Measurements from ENCODE around the gene ZNF496. TPM values are rescaled to one million over a fixed set of nuclear protein-coding genes. Genes with fewer than 3 reads are reported as not detected.

The ZNF496 gene
- total and polyA plus RNA-seq, 3 donors from 2014 or later = 45.0 to 71.1 (median 61.6) TPM

GRCh38 chr1:247330548-247331171 is 1.0 kb downstream of the ZNF496 start:
- Histone ChIP-seq H3K4me1 (peaks cover 40% of the 10 kb centered on the region), H3K9me3 (no peaks in the 10 kb centered on the region), H3K4me3 (peak overlapping the region; percentile 85 to 96), H3K27ac (peak overlapping the region; percentile 87 to 90), H3K27me3 (no peaks in the 10 kb centered on the region), H3K36me3 (ENCODE audit: low read depth, missing control alignments) (no peaks in the 10 kb centered on the region)
- no peak for TF ChIP-seq POLR2A (IDR thresholded peaks at IDR 0.05)
- TF ChIP-seq CTCF (IDR thresholded peaks at IDR 0.05) = no peak
- WGBS, 2 donors = 10 to 13% methylated on average over 16 to 37 of the region's 37 CpGs
- intact Hi-C loops (cut with DNase I; ENCODE audit: low total_unique reads) = no loop called here
- peak; percentile 48 for DNase-seq

- peaks cover 25% of the 10 kb centered on the region for H3K4me1 ChIP-seq
- intact Hi-C loops (cut with DNase I; ENCODE audit: low total_unique reads) = no loop called here
- 90 to 96% methylated on average over 18 to 24 of the region's 24 CpGs for WGBS, 2 donors
- no peak for DNase-seq
- no peaks in the 10 kb centered on the region for H3K36me3 ChIP-seq (ENCODE audit: low read depth, missing control alignments)
- no peak overlapping the region for H3K4me3 ChIP-seq
- no peak overlapping the region for H3K27ac ChIP-seq
- no peaks in the 10 kb centered on the region for H3K9me3 ChIP-seq
- no peaks in the 10 kb centered on the region for H3K27me3 ChIP-seq
- no peak for TF ChIP-seq POLR2A (IDR thresholded peaks at IDR 0.05)
- no peak for TF ChIP-seq CTCF (IDR thresholded peaks at IDR 0.05)
Measured at GRCh38 chr1:247329097-247329617, 2.5 kb downstream of the ZNF496 start.

DNA sequence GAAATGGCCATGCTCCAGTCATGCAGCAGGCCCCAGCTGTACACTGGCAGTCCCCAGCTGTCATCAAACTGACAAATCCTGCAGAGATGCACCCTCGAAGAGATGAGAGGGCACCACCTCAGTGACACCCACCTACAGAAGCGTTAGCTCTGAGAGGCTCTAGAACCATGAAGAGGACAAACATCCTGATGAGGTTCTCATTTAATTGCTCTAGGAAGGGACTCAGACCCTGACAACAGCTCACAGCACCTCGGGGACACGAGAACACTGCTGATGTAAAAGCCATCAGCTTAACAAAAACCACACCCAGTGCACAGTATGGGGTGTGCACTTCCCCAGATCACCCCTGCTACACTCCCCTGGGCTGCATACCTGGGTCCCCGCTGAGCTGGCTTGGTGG is 3.4 kb downstream of the ZNF496 start:
- DNase-seq = no peak
- no peak for TF ChIP-seq CTCF (IDR thresholded peaks at IDR 0.05)
- TF ChIP-seq POLR2A (IDR thresholded peaks at IDR 0.05) = no peak
- Histone ChIP-seq H3K27me3 (no peaks in the 10 kb centered on the region), H3K9me3 (no peaks in the 10 kb centered on the region), H3K4me1 (peaks cover 16% of the 10 kb centered on the region), H3K36me3 (ENCODE audit: low read depth, missing control alignments) (no peaks in the 10 kb centered on the region), H3K4me3 (no peak overlapping the region), H3K27ac (no peak overlapping the region)
- 91 to 93% methylated on average over 5 of the region's 5 CpGs for WGBS, 2 donors
- intact Hi-C loops (cut with DNase I; ENCODE audit: low total_unique reads) = no loop called here

DNA sequence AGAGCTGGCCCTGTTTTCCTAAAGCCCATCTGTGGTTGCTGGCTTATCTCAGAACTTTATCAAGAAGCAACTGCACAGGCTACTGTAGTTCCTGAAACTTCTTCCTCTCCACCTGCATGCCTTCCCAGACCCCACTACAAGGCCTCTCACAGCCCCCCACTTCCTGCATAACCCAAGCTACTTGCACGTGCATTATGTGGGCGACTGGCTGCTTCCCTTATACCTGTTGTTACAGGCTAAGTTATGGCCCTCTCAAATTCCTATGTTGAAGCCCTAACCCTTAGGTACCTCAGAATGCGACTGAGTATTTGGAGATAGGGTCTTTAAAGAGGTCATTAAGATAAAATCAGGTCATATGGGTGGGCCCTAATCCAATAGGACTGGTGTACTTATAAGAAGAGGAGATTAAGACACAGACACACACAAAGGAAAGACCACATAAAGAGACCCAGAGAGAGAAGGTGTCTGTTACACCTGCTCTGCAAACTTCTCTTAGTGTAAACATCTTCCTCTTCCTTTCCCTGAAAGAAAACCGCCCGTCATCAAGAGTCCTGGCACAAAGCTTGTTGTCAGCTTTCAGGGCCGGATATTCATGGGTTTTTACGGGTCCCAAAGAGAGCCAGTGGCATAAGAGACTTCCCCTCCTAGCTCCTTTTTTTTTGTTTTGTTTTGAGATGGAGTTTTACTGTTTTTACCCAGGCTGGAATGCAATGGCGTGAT is 5.1 kb downstream of the ZNF496 start:
- DNase-seq = no peak
- no peak overlapping the region for H3K4me3 ChIP-seq
- intact Hi-C loops (cut with DNase I; ENCODE audit: low total_unique reads) = no loop called here
- H3K36me3 ChIP-seq (ENCODE audit: low read depth, missing control alignments) = no peaks in the 10 kb centered on the region
- H3K4me1 ChIP-seq = peaks cover 12% of the 10 kb centered on the region
- WGBS, 2 donors = 86% methylated on average over 8 of the region's 8 CpGs
- no peaks in the 10 kb centered on the region for H3K27me3 ChIP-seq
- no peaks in the 10 kb centered on the region for H3K9me3 ChIP-seq
- TF ChIP-seq POLR2A (IDR thresholded peaks at IDR 0.05) (no peak), CTCF (IDR thresholded peaks at IDR 0.05) (no peak)
- H3K27ac ChIP-seq = no peak overlapping the region
